D721Med (cell line): ENCODE results near the gene FGD2.
"Not testable (repeated sequence)": the region's sequence is repeated elsewhere in the genome, so short reads cannot be mapped to it uniquely, and the experiment has no call there.

ENCODE experiments used
- DNase-seq: peaks from one replicate; pipeline ENCODE4 v3.0.0; 2011; ENCODE audit warnings: low spot score; ENCODE audit not compliant: insufficient read length
- FAIRE-seq: peaks from 2 replicates; lab custom pipeline; 2011; peaks lifted over from hg19 to GRCh38; lab: Jason Lieb, UNC
- TF ChIP-seq, protein P1 (sequence below): IDR thresholded peaks from 2 replicates; pipeline ENCODE4 v1.5.1; 2012; ENCODE audit warnings: mild to moderate bottlenecking, control low read depth; ENCODE audit not compliant: insufficient read depth; ENCODE audit errors: missing control alignments

The FGD2 gene

DNA sequence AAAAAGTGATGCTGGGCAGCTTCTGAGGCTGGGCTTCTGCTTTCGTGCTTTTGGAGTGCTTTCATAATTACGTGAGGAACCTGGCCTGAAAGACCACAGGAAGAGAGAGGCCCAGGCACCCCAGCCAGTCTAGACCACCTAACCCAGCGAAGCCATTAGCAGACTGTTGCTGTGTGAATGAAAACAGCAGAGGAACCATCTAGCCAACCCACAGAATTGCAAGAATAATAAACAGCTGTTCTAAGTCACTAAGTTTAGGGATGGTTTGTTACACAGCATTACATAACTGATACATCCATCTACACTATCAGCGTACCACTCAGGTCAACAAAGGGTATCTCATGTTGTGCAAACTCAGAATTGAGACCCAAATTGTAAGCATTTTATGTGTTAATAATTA, 34.5 kb downstream of the FGD2 start:
- DNase-seq: no peak
- no peak for FAIRE-seq
- TF ChIP-seq, protein P1, sequence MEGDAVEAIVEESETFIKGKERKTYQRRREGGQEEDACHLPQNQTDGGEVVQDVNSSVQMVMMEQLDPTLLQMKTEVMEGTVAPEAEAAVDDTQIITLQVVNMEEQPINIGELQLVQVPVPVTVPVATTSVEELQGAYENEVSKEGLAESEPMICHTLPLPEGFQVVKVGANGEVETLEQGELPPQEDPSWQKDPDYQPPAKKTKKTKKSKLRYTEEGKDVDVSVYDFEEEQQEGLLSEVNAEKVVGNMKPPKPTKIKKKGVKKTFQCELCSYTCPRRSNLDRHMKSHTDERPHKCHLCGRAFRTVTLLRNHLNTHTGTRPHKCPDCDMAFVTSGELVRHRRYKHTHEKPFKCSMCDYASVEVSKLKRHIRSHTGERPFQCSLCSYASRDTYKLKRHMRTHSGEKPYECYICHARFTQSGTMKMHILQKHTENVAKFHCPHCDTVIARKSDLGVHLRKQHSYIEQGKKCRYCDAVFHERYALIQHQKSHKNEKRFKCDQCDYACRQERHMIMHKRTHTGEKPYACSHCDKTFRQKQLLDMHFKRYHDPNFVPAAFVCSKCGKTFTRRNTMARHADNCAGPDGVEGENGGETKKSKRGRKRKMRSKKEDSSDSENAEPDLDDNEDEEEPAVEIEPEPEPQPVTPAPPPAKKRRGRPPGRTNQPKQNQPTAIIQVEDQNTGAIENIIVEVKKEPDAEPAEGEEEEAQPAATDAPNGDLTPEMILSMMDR: no peak

DNA sequence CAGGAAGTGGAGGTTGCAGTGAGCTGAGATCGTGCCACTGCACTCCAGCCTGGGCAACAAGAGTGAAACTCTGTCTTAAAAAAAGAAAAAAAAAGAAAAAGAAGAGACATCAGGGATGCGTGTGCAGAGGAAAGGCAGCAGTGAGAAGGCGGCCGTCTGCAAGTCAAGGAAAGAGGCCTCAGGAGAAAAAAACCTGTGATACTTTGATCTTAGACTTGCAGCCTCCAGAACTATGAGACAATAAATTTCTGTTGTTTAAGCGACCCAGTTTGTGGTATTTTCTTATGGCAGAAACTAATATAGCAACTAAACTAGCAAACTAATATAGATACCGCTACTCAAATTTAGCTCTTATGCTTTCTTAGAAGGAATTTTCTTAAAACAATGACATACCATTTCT, 36.1 kb downstream of the FGD2 start:
- TF ChIP-seq, protein P1: no peak
- no peak for DNase-seq
- FAIRE-seq: no peak

DNA sequence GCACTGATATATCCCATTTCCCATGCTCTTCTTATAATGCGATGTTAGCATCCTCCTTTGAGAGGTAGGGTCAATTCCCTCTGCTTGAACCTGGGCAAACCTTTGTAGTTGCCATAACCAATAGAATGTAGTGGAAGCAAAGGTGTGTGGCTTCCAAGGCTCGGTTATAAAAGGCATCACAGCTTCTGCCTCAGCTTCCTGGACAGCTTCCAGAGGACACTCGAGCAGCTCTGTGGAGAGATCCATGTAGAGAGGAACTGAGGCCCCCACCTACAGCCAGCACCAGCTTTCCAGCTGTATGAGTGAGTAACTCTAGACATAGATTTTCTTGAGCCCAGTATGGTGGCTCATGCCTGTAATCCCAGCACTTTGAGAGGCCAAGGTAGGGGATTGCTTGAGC, 36.7 kb downstream of the FGD2 start:
- DNase-seq (no peak), FAIRE-seq (no peak)
- TF ChIP-seq, protein P1: no peak

DNA sequence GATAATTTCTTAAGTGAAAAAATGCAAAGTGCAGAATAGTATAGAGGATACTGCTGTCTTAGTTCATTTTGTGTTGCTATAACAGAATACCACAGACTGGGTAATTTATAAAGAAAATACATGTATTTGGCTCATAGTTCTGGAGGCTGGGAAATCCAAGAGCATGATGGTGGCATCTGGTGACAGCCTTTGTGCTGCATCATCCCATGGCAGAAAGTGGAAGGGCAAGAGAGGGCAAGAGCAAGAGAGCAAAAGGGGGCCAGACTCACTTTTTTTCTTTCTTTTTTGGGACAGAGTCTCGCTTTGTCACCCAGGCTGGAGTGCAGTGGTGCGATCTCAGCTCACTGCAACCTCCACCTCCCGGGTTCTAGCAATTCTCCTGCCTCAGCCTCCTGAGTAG, 37.6 kb downstream of the FGD2 start:
- not testable (repeated sequence) for FAIRE-seq, DNase-seq

DNA sequence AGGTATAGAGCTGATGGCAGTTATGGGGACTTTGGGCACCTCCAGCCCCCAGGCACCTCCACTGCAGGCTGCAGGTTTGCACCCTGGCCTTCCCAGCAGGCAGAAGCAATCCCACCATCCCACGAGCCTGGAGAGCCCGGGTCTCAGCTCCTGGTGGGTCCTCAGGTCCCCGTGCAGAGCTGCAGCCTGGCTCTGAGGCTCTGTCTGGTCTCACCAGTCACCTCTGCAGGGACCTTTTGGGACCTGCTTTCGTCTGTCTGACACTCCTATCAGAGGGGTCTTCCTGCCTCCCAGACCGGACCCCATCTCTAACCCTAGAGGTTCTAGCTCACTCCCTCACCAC, 41.9 kb downstream of the FGD2 start:
- no peak for FAIRE-seq
- DNase-seq: no peak
- TF ChIP-seq, protein P1: no peak

DNA sequence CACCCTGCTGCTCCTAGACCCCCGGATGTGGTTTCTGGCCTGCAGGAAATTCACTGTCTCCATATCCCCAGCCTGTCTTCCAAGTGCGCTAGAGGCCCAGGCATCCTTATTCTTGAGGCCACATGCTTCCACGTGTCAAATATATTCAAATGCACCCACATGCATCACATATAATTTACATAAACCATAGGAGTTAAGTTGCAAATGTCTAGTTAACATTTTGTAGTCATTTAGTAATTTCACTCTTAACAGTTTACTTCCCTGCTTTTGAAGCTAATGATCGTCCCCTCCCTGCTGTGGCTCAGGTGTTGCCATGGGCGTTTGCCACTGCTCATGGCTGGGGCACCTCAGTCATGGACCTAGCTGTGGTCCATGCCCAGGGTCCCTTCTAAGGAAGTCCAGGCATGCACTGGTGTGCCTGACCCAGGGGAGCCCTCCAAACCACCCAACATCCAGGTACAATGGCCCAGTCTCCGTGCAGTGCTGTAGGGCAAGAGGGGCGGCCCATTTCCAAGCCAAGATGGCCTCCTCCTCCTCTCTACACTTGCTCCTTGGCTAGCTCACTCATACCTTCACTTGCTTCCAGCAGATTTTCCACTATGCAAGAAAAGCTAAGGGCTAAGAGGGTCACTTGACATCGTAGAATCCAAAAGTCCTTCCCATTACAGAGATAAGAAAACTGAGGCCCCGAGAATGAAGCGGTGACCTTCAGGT, 42.4 kb downstream of the FGD2 start:
- DNase-seq (no peak), FAIRE-seq (no peak)
- TF ChIP-seq, protein P1: no peak

DNA sequence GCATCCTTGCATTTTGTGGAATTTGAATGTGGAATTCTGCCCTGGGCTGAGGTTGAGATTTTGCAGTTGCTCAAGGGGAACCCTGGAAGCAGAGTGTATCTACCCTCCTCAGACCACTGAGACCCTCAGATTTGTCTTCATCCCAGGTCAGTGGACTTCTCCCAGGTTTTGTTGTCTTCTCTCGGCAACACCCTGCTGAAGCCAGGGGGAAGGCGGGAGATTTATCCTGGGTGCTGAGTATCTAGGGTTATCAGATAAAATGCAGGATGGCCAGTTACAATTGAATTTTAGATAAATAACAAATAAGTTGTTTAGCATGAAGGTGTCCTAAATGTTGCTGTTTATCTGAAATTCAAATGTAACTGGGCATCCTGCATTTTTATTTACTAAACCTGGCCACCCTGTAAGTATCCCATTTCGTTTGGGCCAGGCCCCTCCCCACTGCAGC, 43.0 kb downstream of the FGD2 start:
- no peak for FAIRE-seq
- no peak for DNase-seq
- TF ChIP-seq, protein P1: no peak
